ENCODE results near the gene DIS3. TPM values are rescaled to one million over a fixed set of nuclear protein-coding genes. Genes with fewer than 3 reads are reported as not detected.
A peak's percentile ranks its signal among the peaks of the same experiment; 100 is the strongest.
"Not testable (repeated sequence)": the region's sequence is repeated elsewhere in the genome, so short reads cannot be mapped to it uniquely, and the experiment has no call there.

Gene DIS3
- total and polyA plus RNA-seq, 8 donors = 5.2 to 37.1 (median 12.5) TPM

GRCh38 chr13:72788831-72789230, 7.1 kb upstream of the DIS3 start:
- Histone ChIP-seq H3K9me3 (no peaks in the 10 kb centered on the region), H3K27ac (no peak overlapping the region), H3K36me3 (peaks cover 14 to 65% (median 47%) of the 10 kb centered on the region in 4 donors), H3K4me3 (no peak overlapping the region), H3K4me1 (peaks cover 0 to 37% (median 13%) of the 10 kb centered on the region in 4 donors), H3K27me3 (no peaks in the 10 kb centered on the region)
- intact Hi-C loops (cut with DNase I; ENCODE audit: low total_unique reads) = no loop called here
- WGBS, 5 donors = 73 to 84% (median 78%) methylated on average over 1 of the region's 1 CpG
- no peak for TF ChIP-seq CTCF (IDR thresholded peaks at IDR 0.05)
- TF ChIP-seq POLR2AphosphoS5 (IDR thresholded peaks at IDR 0.05) = no peak
- no peak for TF ChIP-seq POLR2A (IDR thresholded peaks at IDR 0.05)
- no peak for TF ChIP-seq EP300 (IDR thresholded peaks at IDR 0.05)
- DNase-seq = no peak

GRCh38 chr13:72784679-72785078, 3.0 kb upstream of the DIS3 start:
- intact Hi-C loops (cut with DNase I; ENCODE audit: low total_unique reads); H3K27me3 ChIP-seq; H3K9me3 ChIP-seq; DNase-seq; H3K4me3 ChIP-seq; H3K27ac ChIP-seq: not testable (repeated sequence)
- peaks cover 0 to 31% (median 20%) of the 10 kb centered on the region in 4 donors for H3K36me3 ChIP-seq
- peaks cover 12 to 67% (median 41%) of the 10 kb centered on the region in 4 donors for H3K4me1 ChIP-seq
- WGBS, 5 donors = 93 to 98% (median 96%) methylated on average over 4 of the region's 4 CpGs

- TF ChIP-seq CTCF (IDR thresholded peaks at IDR 0.05) (no peak), POLR2A (IDR thresholded peaks at IDR 0.05) (no peak), POLR2AphosphoS5 (IDR thresholded peaks at IDR 0.05) (no peak), EP300 (IDR thresholded peaks at IDR 0.05) (no peak)
- peaks cover 22 to 78% (median 53%) of the 10 kb centered on the region in 4 donors for H3K4me1 ChIP-seq
- 0 to 3% (median 1%) methylated on average over 7 of the region's 7 CpGs for WGBS, 5 donors
- H3K27ac ChIP-seq = peak overlapping the region in 4 of 5 donors; percentile 92 to 96 (median 92)
- H3K9me3 ChIP-seq = no peaks in the 10 kb centered on the region
- peak in 1 of 2 donors; percentile 49 for DNase-seq
- intact Hi-C loops (cut with DNase I; ENCODE audit: low total_unique reads) = no loop called here
- no peaks in the 10 kb centered on the region for H3K27me3 ChIP-seq
- peak overlapping the region; percentile 94 to 100 (median 96) for H3K4me3 ChIP-seq
- peaks cover 3 to 33% (median 27%) of the 10 kb centered on the region in 4 donors for H3K36me3 ChIP-seq
Observed at GRCh38 chr13:72782717-72783116, 1.0 kb upstream of the DIS3 start.

GRCh38 chr13:72774019-72774418, 7.7 kb downstream of the DIS3 start:
- peaks cover 81 to 96% (median 94%) of the 10 kb centered on the region in 4 donors for H3K36me3 ChIP-seq
- 75 to 90% (median 81%) methylated on average over 2 of the region's 2 CpGs for WGBS, 5 donors

More at GRCh38 chr13:72774019-72774418, 7.7 kb downstream of the DIS3 start:
- no peak for DNase-seq
- H3K27ac ChIP-seq = no peak overlapping the region
- intact Hi-C loops (cut with DNase I; ENCODE audit: low total_unique reads) = no loop called here
- H3K9me3 ChIP-seq = no peaks in the 10 kb centered on the region
- no peak for TF ChIP-seq EP300 (IDR thresholded peaks at IDR 0.05)
- TF ChIP-seq POLR2A (IDR thresholded peaks at IDR 0.05) = no peak
- TF ChIP-seq CTCF (IDR thresholded peaks at IDR 0.05) = no peak
- no peak for TF ChIP-seq POLR2AphosphoS5 (IDR thresholded peaks at IDR 0.05)
- no peaks in the 10 kb centered on the region for H3K27me3 ChIP-seq
- H3K4me3 ChIP-seq = no peak overlapping the region
- peaks cover 3 to 19% (median 9%) of the 10 kb centered on the region in 4 donors for H3K4me1 ChIP-seq

Measured in stomach (tissue), 9 donors.